ENCODE data around the gene GTF2F1. TPM values are rescaled to one million over a fixed set of nuclear protein-coding genes. Genes with fewer than 3 reads are reported as not detected.

GTF2F1 gene
- total and polyA plus RNA-seq, 9 of the 15 experiments (the other 6 are each of a cell fraction or from before 2014, with no cell fraction given), result 4.7 to 75.4 (median 68.4) TPM

- peak; percentile 91 for TF ChIP-seq E2F3 (CRISPR knock-in tag; IDR thresholded peaks at IDR 0.05)
- TF ChIP-seq BCL6 (CRISPR knock-in tag; IDR thresholded peaks at IDR 0.05), result no peak
- TF ChIP-seq, protein P1, sequence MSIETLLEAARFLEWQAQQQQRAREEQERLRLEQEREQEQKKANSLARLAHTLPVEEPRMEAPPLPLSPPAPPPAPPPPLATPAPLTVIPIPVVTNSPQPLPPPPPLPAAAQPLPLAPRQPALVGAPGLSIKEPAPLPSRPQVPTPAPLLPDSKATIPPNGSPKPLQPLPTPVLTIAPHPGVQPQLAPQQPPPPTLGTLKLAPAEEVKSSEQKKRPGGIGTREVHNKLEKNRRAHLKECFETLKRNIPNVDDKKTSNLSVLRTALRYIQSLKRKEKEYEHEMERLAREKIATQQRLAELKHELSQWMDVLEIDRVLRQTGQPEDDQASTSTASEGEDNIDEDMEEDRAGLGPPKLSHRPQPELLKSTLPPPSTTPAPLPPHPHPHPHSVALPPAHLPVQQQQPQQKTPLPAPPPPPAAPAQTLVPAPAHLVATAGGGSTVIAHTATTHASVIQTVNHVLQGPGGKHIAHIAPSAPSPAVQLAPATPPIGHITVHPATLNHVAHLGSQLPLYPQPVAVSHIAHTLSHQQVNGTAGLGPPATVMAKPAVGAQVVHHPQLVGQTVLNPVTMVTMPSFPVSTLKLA (conservative IDR thresholded peaks at IDR 0.05), result peak; percentile 80 to 84
- no peak for TF ChIP-seq GTF2F1 (IDR thresholded peaks at IDR 0.05; ENCODE audit: low read depth, low read length)
- TF ChIP-seq CREB5 (CRISPR knock-in tag; IDR thresholded peaks at IDR 0.05), result no peak
- TF ChIP-seq ZNF253 (CRISPR knock-in tag; conservative IDR thresholded peaks at IDR 0.05), result no peak
- TF ChIP-seq ZNF217 (CRISPR knock-in tag; IDR thresholded peaks at IDR 0.05), result 0 out of 2 replicates have a peak, but pooled peaks have one; percentile 15
- TF ChIP-seq SIRT6 (IDR thresholded peaks at IDR 0.05; ENCODE audit: low read depth, low read length), result no peak
- peak; percentile 25 for TF ChIP-seq TBP (optimal IDR thresholded peaks at IDR 0.05; ENCODE audit: low read depth, low read length)
- TF ChIP-seq NR2F6 (CRISPR knock-in tag; IDR thresholded peaks at IDR 0.05), result no peak
- peak; percentile 92 for TF ChIP-seq SP2 (IDR thresholded peaks at IDR 0.05; ENCODE audit: extremely low read depth, low read depth, low read length, poor library complexity, severe bottlenecking)
- no peak; the same call in 1 of the 2 replicates for TF ChIP-seq NR1H2 (CRISPR knock-in tag; IDR thresholded peaks at IDR 0.05)
- TF ChIP-seq LCOR (CRISPR knock-in tag; IDR thresholded peaks at IDR 0.05), result peak; percentile 98
- TF ChIP-seq ETS2 (tag; IDR thresholded peaks at IDR 0.05; ENCODE audit: borderline replicate concordance, poor library complexity, severe bottlenecking), result no peak
- no peak for TF ChIP-seq ZNF764 (CRISPR knock-in tag; IDR thresholded peaks at IDR 0.05; ENCODE audit: low read depth)
- TF ChIP-seq NCOA4 (IDR thresholded peaks at IDR 0.05; ENCODE audit: partially characterized antibody), result no peak
- TF ChIP-seq YY1 (IDR thresholded peaks at IDR 0.05; ENCODE audit: borderline replicate concordance in 1 of 3, control insufficient read depth in 1 of 3, extremely low read depth in 1 of 3, insufficient read depth in 3 of 3, insufficient read length in 1 of 3, insufficient replicate concordance in 2 of 3, low read depth in 1 of 3, low read length in 2 of 3), result peak in 2 of 3 experiments; percentile 44 to 68
- no peak for TF ChIP-seq ZNF124 (CRISPR knock-in tag; IDR thresholded peaks at IDR 0.05)
- TF ChIP-seq, protein P2, sequence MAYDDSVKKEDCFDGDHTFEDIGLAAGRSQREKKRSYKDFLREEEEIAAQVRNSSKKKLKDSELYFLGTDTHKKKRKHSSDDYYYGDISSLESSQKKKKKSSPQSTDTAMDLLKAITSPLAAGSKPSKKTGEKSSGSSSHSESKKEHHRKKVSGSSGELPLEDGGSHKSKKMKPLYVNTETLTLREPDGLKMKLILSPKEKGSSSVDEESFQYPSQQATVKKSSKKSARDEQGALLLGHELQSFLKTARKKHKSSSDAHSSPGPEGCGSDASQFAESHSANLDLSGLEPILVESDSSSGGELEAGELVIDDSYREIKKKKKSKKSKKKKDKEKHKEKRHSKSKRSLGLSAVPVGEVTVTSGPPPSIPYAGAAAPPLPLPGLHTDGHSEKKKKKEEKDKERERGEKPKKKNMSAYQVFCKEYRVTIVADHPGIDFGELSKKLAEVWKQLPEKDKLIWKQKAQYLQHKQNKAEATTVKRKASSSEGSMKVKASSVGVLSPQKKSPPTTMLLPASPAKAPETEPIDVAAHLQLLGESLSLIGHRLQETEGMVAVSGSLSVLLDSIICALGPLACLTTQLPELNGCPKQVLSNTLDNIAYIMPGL (CRISPR knock-in tag; IDR thresholded peaks at IDR 0.05), result peak; percentile 95
- no peak for TF ChIP-seq SMC3 (conservative IDR thresholded peaks at IDR 0.05; ENCODE audit: insufficient read depth, low read depth, low read length)
- TF ChIP-seq ZNF146 (CRISPR knock-in tag; IDR thresholded peaks at IDR 0.05; ENCODE audit: unreplicated experiment), result no peak
- no peak for TF ChIP-seq CHD4 (IDR thresholded peaks at IDR 0.05; ENCODE audit: insufficient read depth, insufficient replicate concordance, low read depth, low read length, poor library complexity, severe bottlenecking)
- TF ChIP-seq SIN3B (IDR thresholded peaks at IDR 0.05; ENCODE audit: low read depth), result no peak
Observed at GRCh38 chr19:6424939-6425731, 32.2 kb upstream of the GTF2F1 start (continued).

All from K562 (cell line).